GM19467 (cell line): Measurements from ENCODE around the gene TTC8.

Experiments used
- ATAC-seq: cut with Tn5 transposase; IDR thresholded peaks from one replicate; pipeline ENCODE4 v1.9.1; 2021; ENCODE audit warnings: mild to moderate bottlenecking, moderate library complexity; ENCODE audit not compliant: unreplicated experiment

TTC8 gene

GRCh38 chr14:88864198-88864597 lies 39.7 kb downstream of the TTC8 start:
- no peak for ATAC-seq

GRCh38 chr14:88866305-88866704 lies 41.9 kb downstream of the TTC8 start:
- no peak for ATAC-seq

GRCh38 chr14:88868558-88869159 lies 44.2 kb downstream of the TTC8 start:
- ATAC-seq: no peak

- no peak for ATAC-seq
Observed at GRCh38 chr14:88870777-88871176, 46.3 kb downstream of the TTC8 start.

GRCh38 chr14:88871429-88871828 lies 47.0 kb downstream of the TTC8 start:
- ATAC-seq: no peak

- ATAC-seq: no peak
Observed at GRCh38 chr14:88872976-88873375, 48.5 kb downstream of the TTC8 start.

GRCh38 chr14:88877192-88877591 lies 52.7 kb downstream of the TTC8 start:
- no peak for ATAC-seq

GRCh38 chr14:88879022-88879421 lies 54.6 kb downstream of the TTC8 start:
- ATAC-seq: no peak

- no peak for ATAC-seq
Observed at GRCh38 chr14:88882236-88882635, 57.8 kb downstream of the TTC8 start.

GRCh38 chr14:88895116-88895515 lies 70.7 kb downstream of the TTC8 start:
- no peak for ATAC-seq

GRCh38 chr14:88901189-88901588 lies 76.7 kb downstream of the TTC8 start:
- no peak for ATAC-seq

- no peak for ATAC-seq
Observed at GRCh38 chr14:88901991-88902390, 77.5 kb downstream of the TTC8 start.

GRCh38 chr14:88902850-88903249 lies 78.4 kb downstream of the TTC8 start:
- no peak for ATAC-seq

GRCh38 chr14:88904206-88904647 lies 79.8 kb downstream of the TTC8 start:
- no peak for ATAC-seq

- ATAC-seq: no peak
Observed at GRCh38 chr14:88904864-88905263, 80.4 kb downstream of the TTC8 start.

GRCh38 chr14:88908216-88908615 lies 83.8 kb downstream of the TTC8 start:
- no peak for ATAC-seq

- ATAC-seq: no peak
Observed at GRCh38 chr14:88910386-88910785, 85.9 kb downstream of the TTC8 start.

- ATAC-seq: no peak
Observed at GRCh38 chr14:88911809-88912208, 87.4 kb downstream of the TTC8 start.

GRCh38 chr14:88914956-88915355 lies 90.5 kb downstream of the TTC8 start:
- no peak for ATAC-seq

GRCh38 chr14:88919502-88919901 lies 95.1 kb downstream of the TTC8 start:
- no peak for ATAC-seq
